Measurements from ENCODE around the gene DDX52.

DNA sequence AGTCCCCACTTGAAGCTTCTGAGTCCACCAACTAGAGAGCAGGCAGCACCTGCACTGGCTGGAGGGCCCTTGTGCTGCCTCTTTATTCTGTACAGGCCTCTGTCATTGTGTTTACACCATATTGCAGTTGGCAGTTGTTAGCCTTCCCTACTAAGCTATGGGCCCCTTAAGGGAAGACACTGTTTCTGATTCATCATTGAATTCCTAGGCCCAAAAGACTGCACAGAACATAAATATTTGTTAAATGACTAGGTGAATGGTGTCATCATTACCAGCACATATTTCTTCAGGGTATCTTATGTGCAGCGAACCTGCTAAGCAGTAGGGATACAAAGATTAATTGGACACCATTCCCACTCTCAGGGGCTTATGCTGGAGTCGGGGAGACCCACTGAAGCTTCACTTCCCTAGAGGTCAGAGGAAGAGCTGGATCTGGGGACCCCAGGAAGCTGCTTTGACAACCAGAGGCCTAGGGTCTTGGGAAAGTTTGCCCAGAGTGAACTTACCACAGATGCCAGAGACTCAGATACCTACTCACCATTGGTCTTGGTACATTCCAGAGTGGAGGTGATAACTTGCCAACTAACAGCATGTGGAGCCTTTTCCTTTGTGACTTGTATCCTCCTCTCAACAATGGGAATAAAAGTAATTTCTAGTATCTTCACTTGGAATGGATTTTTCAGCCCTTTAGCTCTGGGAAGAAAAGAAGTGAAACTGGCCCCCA, 28.7 kb upstream of the DDX52 start:
- TF ChIP-seq EZH2phosphoT487 (IDR thresholded peaks at IDR 0.05; ENCODE audit: unreplicated experiment): no peak
- TF ChIP-seq, protein P1, sequence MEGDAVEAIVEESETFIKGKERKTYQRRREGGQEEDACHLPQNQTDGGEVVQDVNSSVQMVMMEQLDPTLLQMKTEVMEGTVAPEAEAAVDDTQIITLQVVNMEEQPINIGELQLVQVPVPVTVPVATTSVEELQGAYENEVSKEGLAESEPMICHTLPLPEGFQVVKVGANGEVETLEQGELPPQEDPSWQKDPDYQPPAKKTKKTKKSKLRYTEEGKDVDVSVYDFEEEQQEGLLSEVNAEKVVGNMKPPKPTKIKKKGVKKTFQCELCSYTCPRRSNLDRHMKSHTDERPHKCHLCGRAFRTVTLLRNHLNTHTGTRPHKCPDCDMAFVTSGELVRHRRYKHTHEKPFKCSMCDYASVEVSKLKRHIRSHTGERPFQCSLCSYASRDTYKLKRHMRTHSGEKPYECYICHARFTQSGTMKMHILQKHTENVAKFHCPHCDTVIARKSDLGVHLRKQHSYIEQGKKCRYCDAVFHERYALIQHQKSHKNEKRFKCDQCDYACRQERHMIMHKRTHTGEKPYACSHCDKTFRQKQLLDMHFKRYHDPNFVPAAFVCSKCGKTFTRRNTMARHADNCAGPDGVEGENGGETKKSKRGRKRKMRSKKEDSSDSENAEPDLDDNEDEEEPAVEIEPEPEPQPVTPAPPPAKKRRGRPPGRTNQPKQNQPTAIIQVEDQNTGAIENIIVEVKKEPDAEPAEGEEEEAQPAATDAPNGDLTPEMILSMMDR (conservative IDR thresholded peaks at IDR 0.05; ENCODE audit: low read depth in 2 of 2): no peak
- TF ChIP-seq EZH2 (IDR thresholded peaks at IDR 0.05; ENCODE audit: low read depth, unreplicated experiment): no peak
- no peak for TF ChIP-seq JUNB (IDR thresholded peaks at IDR 0.05; ENCODE audit: unreplicated experiment)
- TF ChIP-seq POLR2AphosphoS5 (IDR thresholded peaks at IDR 0.05; ENCODE audit: low read depth): no peak
- TF ChIP-seq, protein P2, sequence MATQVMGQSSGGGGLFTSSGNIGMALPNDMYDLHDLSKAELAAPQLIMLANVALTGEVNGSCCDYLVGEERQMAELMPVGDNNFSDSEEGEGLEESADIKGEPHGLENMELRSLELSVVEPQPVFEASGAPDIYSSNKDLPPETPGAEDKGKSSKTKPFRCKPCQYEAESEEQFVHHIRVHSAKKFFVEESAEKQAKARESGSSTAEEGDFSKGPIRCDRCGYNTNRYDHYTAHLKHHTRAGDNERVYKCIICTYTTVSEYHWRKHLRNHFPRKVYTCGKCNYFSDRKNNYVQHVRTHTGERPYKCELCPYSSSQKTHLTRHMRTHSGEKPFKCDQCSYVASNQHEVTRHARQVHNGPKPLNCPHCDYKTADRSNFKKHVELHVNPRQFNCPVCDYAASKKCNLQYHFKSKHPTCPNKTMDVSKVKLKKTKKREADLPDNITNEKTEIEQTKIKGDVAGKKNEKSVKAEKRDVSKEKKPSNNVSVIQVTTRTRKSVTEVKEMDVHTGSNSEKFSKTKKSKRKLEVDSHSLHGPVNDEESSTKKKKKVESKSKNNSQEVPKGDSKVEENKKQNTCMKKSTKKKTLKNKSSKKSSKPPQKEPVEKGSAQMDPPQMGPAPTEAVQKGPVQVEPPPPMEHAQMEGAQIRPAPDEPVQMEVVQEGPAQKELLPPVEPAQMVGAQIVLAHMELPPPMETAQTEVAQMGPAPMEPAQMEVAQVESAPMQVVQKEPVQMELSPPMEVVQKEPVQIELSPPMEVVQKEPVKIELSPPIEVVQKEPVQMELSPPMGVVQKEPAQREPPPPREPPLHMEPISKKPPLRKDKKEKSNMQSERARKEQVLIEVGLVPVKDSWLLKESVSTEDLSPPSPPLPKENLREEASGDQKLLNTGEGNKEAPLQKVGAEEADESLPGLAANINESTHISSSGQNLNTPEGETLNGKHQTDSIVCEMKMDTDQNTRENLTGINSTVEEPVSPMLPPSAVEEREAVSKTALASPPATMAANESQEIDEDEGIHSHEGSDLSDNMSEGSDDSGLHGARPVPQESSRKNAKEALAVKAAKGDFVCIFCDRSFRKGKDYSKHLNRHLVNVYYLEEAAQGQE (IDR thresholded peaks at IDR 0.05; ENCODE audit: unreplicated experiment): no peak

Measured in GM23338 (cell line).